ENCODE data around the gene PPP2R5E. TPM values are rescaled to one million over a fixed set of nuclear protein-coding genes. Genes with fewer than 3 reads are reported as not detected.

The PPP2R5E gene
- total RNA-seq, 4 donors from 2014 or later, result 22.9 to 24.7 (median 23.8) TPM

DNA sequence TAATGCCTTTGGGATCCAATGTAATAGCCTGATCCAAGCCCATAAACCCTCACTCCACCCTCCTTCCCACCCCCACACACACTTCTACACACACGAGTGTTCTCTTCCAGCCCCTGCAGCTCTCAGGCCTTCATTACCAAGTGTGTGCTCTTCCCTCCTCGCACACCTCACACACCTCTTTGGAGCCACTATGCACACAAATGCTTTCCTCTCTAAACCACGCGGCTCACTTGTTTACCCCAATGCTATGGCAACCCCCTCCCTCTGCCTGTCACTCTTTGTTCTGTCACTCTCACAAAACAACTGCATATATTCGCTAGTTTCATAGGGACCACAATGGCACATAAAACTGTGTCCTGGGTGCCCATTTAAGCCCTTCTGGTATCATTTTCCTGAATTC, 35.1 kb downstream of the PPP2R5E start:
- WGBS, 2 donors, result 81 to 87% methylated on average over 5 of the region's 5 CpGs
- TF ChIP-seq, protein P1, sequence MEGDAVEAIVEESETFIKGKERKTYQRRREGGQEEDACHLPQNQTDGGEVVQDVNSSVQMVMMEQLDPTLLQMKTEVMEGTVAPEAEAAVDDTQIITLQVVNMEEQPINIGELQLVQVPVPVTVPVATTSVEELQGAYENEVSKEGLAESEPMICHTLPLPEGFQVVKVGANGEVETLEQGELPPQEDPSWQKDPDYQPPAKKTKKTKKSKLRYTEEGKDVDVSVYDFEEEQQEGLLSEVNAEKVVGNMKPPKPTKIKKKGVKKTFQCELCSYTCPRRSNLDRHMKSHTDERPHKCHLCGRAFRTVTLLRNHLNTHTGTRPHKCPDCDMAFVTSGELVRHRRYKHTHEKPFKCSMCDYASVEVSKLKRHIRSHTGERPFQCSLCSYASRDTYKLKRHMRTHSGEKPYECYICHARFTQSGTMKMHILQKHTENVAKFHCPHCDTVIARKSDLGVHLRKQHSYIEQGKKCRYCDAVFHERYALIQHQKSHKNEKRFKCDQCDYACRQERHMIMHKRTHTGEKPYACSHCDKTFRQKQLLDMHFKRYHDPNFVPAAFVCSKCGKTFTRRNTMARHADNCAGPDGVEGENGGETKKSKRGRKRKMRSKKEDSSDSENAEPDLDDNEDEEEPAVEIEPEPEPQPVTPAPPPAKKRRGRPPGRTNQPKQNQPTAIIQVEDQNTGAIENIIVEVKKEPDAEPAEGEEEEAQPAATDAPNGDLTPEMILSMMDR (IDR thresholded peaks at IDR 0.05), result no peak
- TF ChIP-seq POLR2A (IDR thresholded peaks at IDR 0.05) (no peak), EP300 (IDR thresholded peaks at IDR 0.05) (no peak)
- Histone ChIP-seq H3K27me3 (no peaks in the 10 kb centered on the region), H3K4me1 (peaks cover 0 to 5% (median 0%) of the 10 kb centered on the region in 4 donors), H3K4me3 (no peak overlapping the region), H3K9me3 (no peaks in the 10 kb centered on the region), H3K27ac (no peak overlapping the region), H3K36me3 (peaks cover 0 to 14% (median 0%) of the 10 kb centered on the region in 3 donors)
- DNase-seq (ENCODE audit: low spot score in 2 of 2), result no peak

DNA sequence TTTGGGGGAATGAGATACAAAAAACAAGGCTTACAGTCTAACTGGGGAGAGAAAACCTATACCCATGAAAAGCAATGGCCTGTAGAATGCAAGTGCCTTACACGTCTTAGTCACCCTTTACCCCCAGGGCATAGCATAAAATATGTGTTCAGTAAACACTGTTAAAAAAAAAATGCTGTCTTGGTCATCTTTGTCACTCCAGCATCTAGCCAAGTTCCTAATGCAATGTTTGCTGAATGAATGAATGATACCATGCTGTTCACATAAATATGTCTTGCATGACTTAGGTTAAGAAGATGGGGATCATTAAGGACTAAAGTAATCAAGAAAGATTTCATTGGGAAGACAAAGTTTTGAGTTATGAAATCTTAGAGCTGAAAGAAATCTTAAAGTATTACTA, 38.5 kb downstream of the PPP2R5E start:
- Histone ChIP-seq H3K4me1 (no peaks in the 10 kb centered on the region), H3K4me3 (no peak overlapping the region), H3K36me3 (peaks cover 0 to 8% (median 0%) of the 10 kb centered on the region in 3 donors), H3K27me3 (no peaks in the 10 kb centered on the region), H3K27ac (no peak overlapping the region), H3K9me3 (no peaks in the 10 kb centered on the region)
- WGBS, 2 donors, result 64 to 71% methylated on average over 1 of the region's 1 CpG
- TF ChIP-seq EP300 (IDR thresholded peaks at IDR 0.05) (no peak), POLR2A (IDR thresholded peaks at IDR 0.05) (no peak)
- TF ChIP-seq, protein P1 (IDR thresholded peaks at IDR 0.05), result no peak
- no peak for DNase-seq (ENCODE audit: low spot score in 2 of 2)

DNA sequence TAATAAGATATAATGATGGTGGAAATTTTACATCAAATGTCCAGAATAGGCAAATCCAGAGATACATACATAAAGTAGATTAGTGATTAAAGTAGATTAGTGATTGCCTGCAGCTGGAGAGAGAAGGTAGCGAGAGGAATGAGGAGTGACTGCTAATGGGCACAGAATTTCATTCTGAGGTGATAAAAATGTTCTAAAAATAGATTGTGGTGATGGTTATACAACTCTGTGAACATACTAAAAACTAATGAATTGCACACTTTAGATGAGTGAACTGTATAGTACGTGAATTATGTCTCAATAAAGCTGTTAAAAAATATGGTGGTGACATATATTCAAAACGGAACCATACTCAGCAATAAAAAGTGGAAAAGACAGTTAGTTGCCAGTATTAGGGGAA, 41.7 kb downstream of the PPP2R5E start:
- H3K9me3 ChIP-seq, result no peaks in the 10 kb centered on the region
- H3K27ac ChIP-seq, result no peak overlapping the region
- H3K4me3 ChIP-seq, result no peak overlapping the region
- WGBS, 2 donors, result 92% methylated on average over 3 of the region's 3 CpGs
- H3K27me3 ChIP-seq, result no peaks in the 10 kb centered on the region
- peaks cover 0 to 28% (median 5%) of the 10 kb centered on the region in 4 donors for H3K4me1 ChIP-seq
- TF ChIP-seq EP300 (IDR thresholded peaks at IDR 0.05) (no peak), POLR2A (IDR thresholded peaks at IDR 0.05) (no peak)
- TF ChIP-seq, protein P1 (IDR thresholded peaks at IDR 0.05), result no peak
- peaks cover 0 to under 1% (median 0%) of the 10 kb centered on the region in 3 donors for H3K36me3 ChIP-seq
- no peak for DNase-seq (ENCODE audit: low spot score in 2 of 2)

DNA sequence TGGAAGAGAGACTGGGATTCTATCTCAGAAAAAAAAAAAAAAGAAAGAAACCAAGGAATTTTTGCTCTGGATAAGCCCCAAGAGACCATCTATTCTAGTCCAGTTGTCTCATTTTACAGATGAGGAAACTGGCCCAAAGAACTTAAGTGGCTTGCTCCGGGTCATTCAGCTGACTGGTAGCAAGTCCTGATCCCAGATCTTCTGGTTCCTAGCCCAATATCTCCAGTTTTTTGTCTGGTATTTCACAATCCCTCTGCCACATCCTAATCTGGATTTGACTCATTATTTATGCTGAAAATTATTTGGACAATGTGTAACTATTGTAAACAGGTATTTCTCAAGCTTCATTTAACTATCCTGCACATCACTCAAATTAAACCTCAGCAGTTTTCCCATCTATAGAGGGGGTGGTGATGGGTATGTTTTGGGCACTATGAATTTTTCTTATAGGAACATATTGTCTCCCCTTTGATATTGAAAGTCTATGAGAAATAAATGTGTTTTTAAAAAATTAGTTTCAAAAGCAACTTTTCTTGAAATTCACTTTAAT, 43.4 kb downstream of the PPP2R5E start:
- H3K9me3 ChIP-seq, result no peaks in the 10 kb centered on the region
- TF ChIP-seq EP300 (IDR thresholded peaks at IDR 0.05), result peak in 1 of 2 donors; percentile 64
- no peak for TF ChIP-seq POLR2A (IDR thresholded peaks at IDR 0.05)
- peaks cover 0 to 31% (median 5%) of the 10 kb centered on the region in 4 donors for H3K4me1 ChIP-seq
- WGBS, 2 donors, result 70 to 88% methylated on average over 1 of the region's 1 CpG
- peak overlapping the region in 1 of 4 donors; percentile 33 for H3K27ac ChIP-seq
- H3K36me3 ChIP-seq, result no peaks in the 10 kb centered on the region
- H3K27me3 ChIP-seq, result no peaks in the 10 kb centered on the region
- no peak overlapping the region for H3K4me3 ChIP-seq
- peak in 1 of 2 donors; percentile 21 for DNase-seq (ENCODE audit: low spot score in 2 of 2)

DNA sequence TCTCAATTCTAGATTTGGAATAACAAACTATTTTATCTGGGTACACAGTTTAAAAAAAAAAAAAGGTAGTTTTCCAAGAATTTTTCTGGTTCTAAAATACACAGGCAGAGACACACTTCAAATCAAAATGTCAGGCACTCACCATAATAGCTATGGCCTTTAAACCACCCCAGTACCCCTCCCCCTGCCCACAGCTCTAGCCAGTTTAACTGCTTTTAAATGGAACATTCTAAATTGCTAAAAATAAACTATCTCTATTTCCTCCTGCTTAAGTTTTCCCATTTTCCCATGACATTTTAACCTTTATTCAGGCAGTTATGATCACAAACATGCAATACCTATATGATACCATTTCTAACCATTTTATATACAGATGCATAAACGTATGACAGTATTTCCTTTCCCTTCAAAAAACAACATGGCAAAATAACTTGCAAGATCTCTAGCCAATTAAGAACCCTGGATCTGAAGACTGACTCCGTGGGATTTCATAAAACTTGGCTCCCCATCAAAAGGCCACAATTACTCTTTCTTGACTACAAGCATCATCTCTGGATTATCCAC, 46.3 kb downstream of the PPP2R5E start:
- no peaks in the 10 kb centered on the region for H3K9me3 ChIP-seq
- peaks cover 0 to 45% (median 11%) of the 10 kb centered on the region in 4 donors for H3K4me1 ChIP-seq
- WGBS, 2 donors, result 28 to 29% methylated on average over 2 of the region's 2 CpGs
- no peaks in the 10 kb centered on the region for H3K36me3 ChIP-seq
- H3K27me3 ChIP-seq, result no peaks in the 10 kb centered on the region
- TF ChIP-seq, protein P1 (IDR thresholded peaks at IDR 0.05), result no peak
- TF ChIP-seq POLR2A (IDR thresholded peaks at IDR 0.05), result no peak
- no peak for TF ChIP-seq EP300 (IDR thresholded peaks at IDR 0.05)
- peak overlapping the region in 1 of 4 donors; percentile 8 for H3K27ac ChIP-seq
- H3K4me3 ChIP-seq, result no peak overlapping the region
- no peak for DNase-seq (ENCODE audit: low spot score in 2 of 2)
